Prostate gland (tissue), 2 donors: ENCODE measurements around the gene PRKG1. TPM values are rescaled to one million over a fixed set of nuclear protein-coding genes. Genes with fewer than 3 reads are reported as not detected.

Experiments
- DNase-seq: peaks from one replicate; pipeline ENCODE4 v3.0.0-alpha.2; 2019; ENCODE audit warnings: low spot score
- H3K27ac ChIP-seq, 2 donors: fragments of 200-600 bp; sonication (generic); 2 replicates each; pipeline ENCODE4 v1.5.1; 2017 to 2019
- H3K27me3 ChIP-seq: fragments of 200-600 bp; sonication (generic); replicated peaks from 2 replicates; pipeline ENCODE4 v1.5.1; 2019; ENCODE audit not compliant: insufficient read depth
- H3K36me3 ChIP-seq, 2 donors: fragments of 200-600 bp; sonication (generic); 1 replicate in 1 of 2; 2 replicates in 1 of 2; pipeline versions ENCODE4 v1.5.1 to v1.8.1; 2017 to 2019
- H3K4me1 ChIP-seq: fragments of 200-600 bp; sonication (generic); replicated peaks from 2 replicates; pipeline ENCODE4 v1.5.1; 2019
- H3K4me3 ChIP-seq, 2 donors: fragments of 200-600 bp; sonication (generic); 2 replicates each; pipeline ENCODE4 v1.5.1; 2017 to 2019
- H3K9me3 ChIP-seq: fragments of 200-600 bp; sonication (generic); 2 replicates; pipeline ENCODE4 v1.5.1; 2017
- POLR2A ChIP-seq: fragments of 450-650 bp; IDR thresholded peaks from one replicate; pipeline ENCODE4 v1.6.1; 2016; ENCODE audit warnings: antibody characterized with exemption, mild to moderate bottlenecking
- POLR2AphosphoS5 ChIP-seq: sonication (generic); formaldehyde crosslinking; IDR thresholded peaks from one replicate; pipeline ENCODE4 v1.6.1; 2017; ENCODE audit warnings: antibody characterized with exemption
- WGBS: methylation state at CpG from one replicate; pipeline ENCODE4 v1.1.5; 2018; 5-methylcytosine and 5-hydroxymethylcytosine counted together
- intact Hi-C: fragments of 100-400 bp; cut with DNase I; formaldehyde crosslinking; loops from one replicate; pipeline ENCODE4 v1.14.2; 2022
- total RNA-seq, 2 donors: library from RNA; depleted of rRNA; stranded (reverse); fragments of >200 nt; gene quantifications; one replicate each; pipeline ENCODE4 v1.1.0, GENCODE V29; 2016
- TF ChIP-seq, protein P1 (sequence below), 4 experiments: fragments of 200-600 bp in 2 of 4; fragments of 450-650 bp in 2 of 4; sonication (generic) in 2 of 4; IDR thresholded peaks; 1 replicate in 3 of 4; 2 replicates in 1 of 4; pipeline ENCODE4 v1.5.1; 2016 to 2019; ENCODE audit warnings: antibody characterized with exemption in 4 of 4, mild to moderate bottlenecking in 2 of 4, moderate library complexity in 2 of 4

Gene PRKG1
- total RNA-seq, 2 donors from 2014 or later: 2.7 to 9.0 TPM

DNA sequence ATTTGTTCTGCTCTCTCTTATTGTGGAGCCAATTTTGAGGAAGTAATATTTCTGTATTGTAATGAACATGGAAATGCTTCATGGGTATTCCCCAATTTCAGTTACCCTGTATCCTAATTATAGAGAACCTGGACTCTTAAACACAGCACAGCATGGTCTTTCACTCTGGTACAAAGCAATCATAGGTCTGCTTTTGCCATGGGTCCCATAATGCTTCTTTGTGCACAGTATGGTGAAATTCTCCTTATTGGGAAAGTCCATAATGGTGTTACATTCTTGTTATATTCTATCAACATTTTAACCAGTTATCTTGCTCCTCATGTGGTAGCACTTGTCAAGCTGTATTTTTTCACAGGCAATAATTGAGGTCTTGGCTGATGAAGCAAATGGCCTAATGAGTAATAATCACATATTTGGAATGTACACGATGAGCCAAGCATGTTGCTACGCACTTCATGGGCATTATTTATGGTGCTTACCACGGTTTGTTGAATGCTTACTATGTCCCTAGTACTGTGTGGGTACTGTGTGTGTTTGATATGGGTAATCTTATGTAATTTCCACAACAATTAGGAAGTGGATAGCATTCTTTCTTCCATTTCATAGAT is 42.9 kb downstream of the PRKG1 start:
- Histone ChIP-seq H3K9me3 (no peaks in the 10 kb centered on the region), H3K27me3 (no peaks in the 10 kb centered on the region), H3K27ac (no peak overlapping the region), H3K36me3 (no peaks in the 10 kb centered on the region), H3K4me3 (no peak overlapping the region), H3K4me1 (no peaks in the 10 kb centered on the region)
- no peak for DNase-seq
- TF ChIP-seq POLR2AphosphoS5 (no peak), POLR2A (no peak)
- TF ChIP-seq, protein P1, sequence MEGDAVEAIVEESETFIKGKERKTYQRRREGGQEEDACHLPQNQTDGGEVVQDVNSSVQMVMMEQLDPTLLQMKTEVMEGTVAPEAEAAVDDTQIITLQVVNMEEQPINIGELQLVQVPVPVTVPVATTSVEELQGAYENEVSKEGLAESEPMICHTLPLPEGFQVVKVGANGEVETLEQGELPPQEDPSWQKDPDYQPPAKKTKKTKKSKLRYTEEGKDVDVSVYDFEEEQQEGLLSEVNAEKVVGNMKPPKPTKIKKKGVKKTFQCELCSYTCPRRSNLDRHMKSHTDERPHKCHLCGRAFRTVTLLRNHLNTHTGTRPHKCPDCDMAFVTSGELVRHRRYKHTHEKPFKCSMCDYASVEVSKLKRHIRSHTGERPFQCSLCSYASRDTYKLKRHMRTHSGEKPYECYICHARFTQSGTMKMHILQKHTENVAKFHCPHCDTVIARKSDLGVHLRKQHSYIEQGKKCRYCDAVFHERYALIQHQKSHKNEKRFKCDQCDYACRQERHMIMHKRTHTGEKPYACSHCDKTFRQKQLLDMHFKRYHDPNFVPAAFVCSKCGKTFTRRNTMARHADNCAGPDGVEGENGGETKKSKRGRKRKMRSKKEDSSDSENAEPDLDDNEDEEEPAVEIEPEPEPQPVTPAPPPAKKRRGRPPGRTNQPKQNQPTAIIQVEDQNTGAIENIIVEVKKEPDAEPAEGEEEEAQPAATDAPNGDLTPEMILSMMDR (IDR thresholded peaks at IDR 0.05): no peak
- 70% methylated on average over 3 of the region's 3 CpGs for WGBS
- intact Hi-C loops: no loop called here

DNA sequence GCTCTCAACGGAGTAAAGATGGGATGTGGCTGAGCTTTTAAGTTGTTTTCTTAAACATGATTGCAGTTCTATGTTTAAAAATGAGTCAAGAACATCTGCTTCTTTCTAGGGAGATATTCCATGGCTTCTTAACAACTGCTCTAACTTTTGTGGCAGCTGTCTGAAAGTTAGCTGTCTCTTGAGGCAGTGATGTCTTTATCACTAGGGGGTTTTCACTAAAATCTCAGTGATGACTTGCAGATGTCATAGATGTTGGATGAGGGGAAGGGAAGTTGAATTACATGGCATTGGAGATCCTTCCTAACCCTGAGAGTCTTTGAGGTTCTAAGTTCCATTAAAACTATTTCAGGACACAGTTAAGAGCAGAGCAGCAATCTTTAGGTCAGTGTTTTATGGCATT is 43.5 kb downstream of the PRKG1 start:
- DNase-seq: no peak
- TF ChIP-seq, protein P1 (IDR thresholded peaks at IDR 0.05): no peak
- TF ChIP-seq POLR2A (no peak), POLR2AphosphoS5 (no peak)
- Histone ChIP-seq H3K36me3 (no peaks in the 10 kb centered on the region), H3K9me3 (no peaks in the 10 kb centered on the region), H3K27ac (no peak overlapping the region), H3K4me1 (no peaks in the 10 kb centered on the region), H3K27me3 (no peaks in the 10 kb centered on the region), H3K4me3 (no peak overlapping the region)
- intact Hi-C loops: no loop called here
- 67% methylated on average over 1 of the region's 1 CpG for WGBS

DNA sequence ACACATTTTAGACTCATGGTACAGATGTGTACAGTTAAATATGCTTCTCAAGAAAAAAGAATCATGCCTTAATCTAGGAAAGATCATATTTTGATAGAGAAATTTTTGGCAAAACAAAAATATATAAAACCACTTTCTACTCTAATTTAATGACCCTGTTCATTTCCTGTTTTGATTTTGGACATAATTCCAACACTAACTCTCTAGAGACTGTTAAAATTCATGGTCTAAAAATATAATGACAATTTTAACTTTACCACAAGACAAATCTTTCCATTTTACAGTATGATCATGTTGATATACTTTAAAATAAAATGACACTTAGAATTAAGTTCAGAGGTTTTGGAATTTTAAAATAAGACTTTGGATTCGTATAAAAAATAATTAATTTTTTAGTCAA is 45.2 kb downstream of the PRKG1 start:
- intact Hi-C loops: no loop called here
- H3K36me3 ChIP-seq: no peaks in the 10 kb centered on the region
- TF ChIP-seq POLR2A (no peak), POLR2AphosphoS5 (no peak)
- TF ChIP-seq, protein P1 (IDR thresholded peaks at IDR 0.05): no peak
- no peak overlapping the region for H3K4me3 ChIP-seq
- no peak overlapping the region for H3K27ac ChIP-seq
- H3K27me3 ChIP-seq: no peaks in the 10 kb centered on the region
- no peaks in the 10 kb centered on the region for H3K9me3 ChIP-seq
- H3K4me1 ChIP-seq: no peaks in the 10 kb centered on the region
- WGBS: 88% methylated on average over 1 of the region's 1 CpG
- no peak for DNase-seq

DNA sequence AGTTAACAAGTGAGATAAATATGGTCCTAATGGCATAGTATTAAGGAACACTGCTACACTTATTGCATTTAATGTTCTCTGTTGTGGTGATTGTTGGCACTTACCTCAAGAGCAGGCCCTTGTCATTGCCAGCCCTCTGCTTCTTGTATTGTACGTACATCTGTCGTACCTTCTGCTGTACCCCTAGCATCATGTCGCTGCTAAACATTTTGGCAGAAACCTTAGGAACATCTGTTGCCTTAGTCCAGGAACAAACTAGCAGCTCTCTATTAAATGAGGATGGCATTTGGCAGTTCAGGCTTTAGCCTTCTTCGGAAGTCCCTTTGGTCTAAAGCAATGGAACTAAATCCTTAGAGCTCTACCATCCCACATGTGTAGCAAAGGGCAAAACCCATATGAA is 47.6 kb downstream of the PRKG1 start:
- TF ChIP-seq POLR2A (no peak), POLR2AphosphoS5 (no peak)
- TF ChIP-seq, protein P1 (IDR thresholded peaks at IDR 0.05): no peak
- no peaks in the 10 kb centered on the region for H3K4me1 ChIP-seq
- 95% methylated on average over 4 of the region's 4 CpGs for WGBS
- no peaks in the 10 kb centered on the region for H3K9me3 ChIP-seq
- no peaks in the 10 kb centered on the region for H3K36me3 ChIP-seq
- no peak overlapping the region for H3K4me3 ChIP-seq
- intact Hi-C loops: no loop called here
- no peak overlapping the region for H3K27ac ChIP-seq
- H3K27me3 ChIP-seq: no peaks in the 10 kb centered on the region
- no peak for DNase-seq

DNA sequence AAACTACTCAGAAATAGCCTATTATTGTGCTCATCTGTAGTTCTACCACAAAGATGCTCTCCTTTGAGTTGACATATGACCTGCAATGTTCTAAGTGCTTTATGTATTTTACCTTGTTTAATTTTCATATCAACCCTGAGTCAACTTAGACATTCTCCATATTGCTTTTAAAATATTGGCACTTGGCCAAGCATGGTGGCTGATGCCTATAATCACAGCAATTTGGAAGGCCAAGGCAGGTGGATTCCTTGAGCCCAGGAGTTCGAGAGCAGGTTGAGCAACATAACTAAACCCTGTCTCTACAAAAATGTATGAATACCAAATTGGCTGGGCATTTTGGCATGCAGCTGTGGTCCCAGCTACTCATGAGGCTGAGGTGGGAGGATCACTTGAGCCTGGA is 50.6 kb downstream of the PRKG1 start:
- Histone ChIP-seq H3K4me3 (no peak overlapping the region), H3K36me3 (no peaks in the 10 kb centered on the region), H3K27me3 (no peaks in the 10 kb centered on the region), H3K27ac (no peak overlapping the region), H3K9me3 (no peaks in the 10 kb centered on the region), H3K4me1 (no peaks in the 10 kb centered on the region)
- WGBS: 79% methylated on average over 1 of the region's 1 CpG
- no peak for TF ChIP-seq POLR2A
- no peak for TF ChIP-seq POLR2AphosphoS5
- TF ChIP-seq, protein P1 (IDR thresholded peaks at IDR 0.05): no peak
- DNase-seq: no peak
- intact Hi-C loops: no loop called here
